Hematopoietic multipotent progenitor cell treated with erythropoietin and hydrocortisone succinate and interleukin-3 and kit ligand, for 8 days (in vitro differentiated cells): ENCODE measurements around the gene ADAMTS2.

ENCODE experiments used
- DNase-seq: peaks from one replicate; pipeline ENCODE4 v3.0.0-alpha.2; 2015

ADAMTS2 gene

DNA sequence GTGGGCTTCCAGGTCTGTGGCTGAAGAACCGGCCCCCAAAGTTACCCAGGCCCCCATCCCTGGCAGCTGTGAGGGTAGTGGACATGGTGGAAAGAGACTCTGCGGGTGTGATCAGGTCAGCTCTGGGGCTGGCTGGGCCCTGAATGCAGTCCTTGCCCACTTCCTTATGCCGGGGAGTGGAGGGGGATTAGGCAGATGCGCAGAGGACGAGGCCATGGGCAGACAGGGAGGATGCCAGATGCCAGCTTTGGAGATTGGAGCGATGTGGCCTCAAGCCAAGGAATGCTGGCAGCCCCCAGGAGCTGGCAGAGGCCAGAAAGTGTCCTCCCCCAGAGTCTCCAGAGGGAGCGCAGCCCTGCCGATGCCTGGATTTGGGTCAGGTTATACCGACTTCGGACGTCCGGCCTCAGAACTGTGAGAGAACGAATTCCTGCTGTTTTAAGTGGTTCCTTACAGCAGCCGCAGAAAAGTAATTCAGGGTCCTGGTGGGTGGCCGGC is 69.8 kb downstream of the ADAMTS2 start:
- DNase-seq, result no peak

DNA sequence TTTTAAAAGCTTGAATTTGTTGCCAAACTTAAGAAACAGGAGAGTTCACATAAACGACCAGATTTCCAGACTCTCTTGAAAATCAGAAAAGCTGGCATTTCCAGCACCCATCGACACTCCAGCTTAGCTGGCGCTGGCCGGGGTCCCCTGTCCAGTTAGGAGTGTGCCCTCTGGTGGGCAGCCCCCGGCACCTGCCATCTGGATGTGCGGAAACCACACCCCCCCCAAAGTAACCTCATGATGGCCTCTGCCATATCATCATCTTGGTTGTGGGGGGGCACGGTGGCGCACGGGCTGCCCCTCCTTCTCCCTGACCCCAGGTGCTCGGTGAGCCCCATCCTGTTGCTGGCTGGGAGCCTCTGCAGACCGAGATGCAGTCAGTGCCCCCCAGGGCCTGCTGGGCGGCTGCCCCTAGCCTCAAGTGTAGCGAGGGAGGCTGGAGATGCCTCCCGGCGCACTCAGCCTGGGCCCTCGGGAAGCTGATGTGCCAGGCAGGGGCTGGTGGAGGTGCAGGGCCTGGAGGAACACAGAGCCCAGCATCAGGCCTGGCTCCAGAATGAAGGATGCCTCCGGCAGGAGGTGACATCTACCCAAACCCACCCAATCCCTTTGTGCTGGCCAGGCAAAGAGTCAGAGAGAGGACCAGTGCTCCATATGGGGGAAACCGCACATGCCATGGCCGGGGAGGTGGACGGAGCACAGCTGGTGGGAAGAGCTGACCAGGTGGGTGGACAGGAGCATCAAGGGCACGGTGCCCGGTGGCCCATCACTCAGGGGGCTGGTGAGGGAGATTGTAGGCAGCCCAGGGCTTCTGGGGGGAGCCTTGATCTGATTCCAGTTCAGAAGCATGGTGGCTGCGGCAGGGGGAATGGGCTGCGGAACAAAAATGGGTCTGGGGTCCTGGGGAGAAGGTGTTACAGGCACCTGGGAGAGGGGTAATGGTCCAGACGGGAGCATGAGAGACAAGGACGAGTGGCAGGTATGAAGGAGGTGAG is 70.6 kb downstream of the ADAMTS2 start:
- no peak for DNase-seq

GRCh38 chr5:179273441-179274145 is 71.7 kb downstream of the ADAMTS2 start:
- DNase-seq, result no peak

GRCh38 chr5:179273073-179273435 is 72.2 kb downstream of the ADAMTS2 start:
- DNase-seq, result no peak

DNA sequence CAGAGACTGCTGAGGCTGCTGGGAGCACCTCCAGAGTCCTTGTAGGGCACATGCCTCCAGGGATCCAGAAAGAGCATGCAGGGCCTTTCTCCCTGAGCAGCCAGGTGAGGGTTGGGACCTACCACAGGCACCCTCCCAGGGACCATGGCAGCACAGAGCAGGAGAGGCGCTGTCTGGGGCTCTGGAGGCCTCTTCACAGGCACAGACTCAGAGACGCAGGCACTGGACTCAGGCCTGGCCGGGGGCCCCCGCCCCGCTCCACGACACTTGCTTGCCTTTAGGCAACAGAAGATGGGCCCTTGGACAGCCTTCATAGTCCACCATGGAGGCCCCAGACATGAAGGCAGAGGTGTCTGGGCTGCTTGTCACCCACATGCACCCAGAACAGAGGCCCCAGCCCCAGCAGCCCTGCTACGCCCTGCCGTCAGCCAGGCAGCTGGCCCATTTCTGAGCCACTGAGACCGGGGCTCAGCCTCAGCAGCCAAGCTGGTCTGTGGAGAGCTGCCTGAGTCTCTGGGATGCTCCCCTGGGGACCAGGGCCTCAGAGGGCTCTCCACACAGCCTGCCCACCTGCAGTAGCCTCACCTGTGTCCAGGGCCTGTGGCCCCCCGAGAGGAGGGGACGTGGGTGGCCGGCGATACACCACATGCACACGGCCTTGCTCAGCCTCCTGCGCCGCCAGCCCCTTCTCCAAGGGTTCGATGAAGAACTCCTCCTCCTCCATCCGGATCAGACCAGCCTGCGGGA is 72.8 kb downstream of the ADAMTS2 start:
- DNase-seq, result no peak

GRCh38 chr5:179271821-179272325 is 73.4 kb downstream of the ADAMTS2 start:
- no peak for DNase-seq

DNA sequence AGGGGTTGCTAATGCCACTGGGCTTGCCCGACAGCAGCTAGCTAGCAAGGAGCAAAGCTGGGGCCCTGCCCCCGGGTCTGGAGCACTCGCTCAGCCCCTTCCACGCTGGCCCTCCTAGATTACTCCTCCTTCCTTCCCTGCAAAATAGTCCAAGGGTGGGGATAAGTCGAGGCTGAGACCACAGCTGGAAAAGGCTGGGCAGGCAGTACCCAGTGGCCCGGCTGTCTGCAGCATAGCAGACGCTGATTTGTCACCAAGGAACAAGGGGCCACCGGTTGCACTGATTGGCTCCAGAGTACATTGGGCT is 73.9 kb downstream of the ADAMTS2 start:
- no peak for DNase-seq

DNA sequence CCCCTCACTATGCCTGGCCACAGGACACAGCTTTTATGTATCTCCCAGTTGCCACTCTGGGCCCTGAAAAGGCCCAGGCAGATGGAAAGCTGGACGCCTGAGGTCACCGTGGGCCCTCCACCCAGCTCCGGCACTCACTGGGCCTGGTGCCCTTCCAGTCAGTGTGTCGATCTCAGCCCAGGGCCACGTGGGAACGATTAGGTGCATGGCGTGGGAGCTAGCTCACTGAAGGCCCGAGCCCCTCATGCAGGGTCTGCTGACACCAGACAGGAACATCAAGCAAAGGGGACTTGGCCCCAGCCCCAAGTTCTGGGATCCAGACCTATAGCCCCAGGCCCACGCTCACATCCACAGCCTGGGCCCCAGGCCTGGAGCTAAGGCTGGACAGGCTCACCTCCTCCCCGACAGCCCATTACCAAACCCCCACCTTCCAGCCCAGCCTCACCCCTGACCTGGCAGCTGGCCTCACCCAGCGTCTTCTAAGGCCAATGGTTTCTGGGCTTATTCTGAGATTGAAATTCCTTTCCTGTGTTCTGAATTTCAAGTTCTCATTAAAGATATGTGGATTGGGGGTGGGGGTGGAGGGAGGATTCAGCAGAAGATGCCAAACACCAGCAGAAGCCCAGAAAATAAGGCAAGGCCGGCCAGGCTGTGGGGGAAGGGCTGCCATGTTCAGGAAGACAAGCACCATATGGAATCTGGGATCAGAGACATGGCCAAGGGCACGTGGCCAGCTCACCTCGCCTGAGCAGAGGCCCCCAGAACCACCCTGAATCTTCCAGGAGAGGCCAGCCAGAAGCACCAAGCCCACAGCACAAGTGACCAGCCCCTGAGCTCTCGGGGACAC is 74.5 kb downstream of the ADAMTS2 start:
- DNase-seq, result no peak

DNA sequence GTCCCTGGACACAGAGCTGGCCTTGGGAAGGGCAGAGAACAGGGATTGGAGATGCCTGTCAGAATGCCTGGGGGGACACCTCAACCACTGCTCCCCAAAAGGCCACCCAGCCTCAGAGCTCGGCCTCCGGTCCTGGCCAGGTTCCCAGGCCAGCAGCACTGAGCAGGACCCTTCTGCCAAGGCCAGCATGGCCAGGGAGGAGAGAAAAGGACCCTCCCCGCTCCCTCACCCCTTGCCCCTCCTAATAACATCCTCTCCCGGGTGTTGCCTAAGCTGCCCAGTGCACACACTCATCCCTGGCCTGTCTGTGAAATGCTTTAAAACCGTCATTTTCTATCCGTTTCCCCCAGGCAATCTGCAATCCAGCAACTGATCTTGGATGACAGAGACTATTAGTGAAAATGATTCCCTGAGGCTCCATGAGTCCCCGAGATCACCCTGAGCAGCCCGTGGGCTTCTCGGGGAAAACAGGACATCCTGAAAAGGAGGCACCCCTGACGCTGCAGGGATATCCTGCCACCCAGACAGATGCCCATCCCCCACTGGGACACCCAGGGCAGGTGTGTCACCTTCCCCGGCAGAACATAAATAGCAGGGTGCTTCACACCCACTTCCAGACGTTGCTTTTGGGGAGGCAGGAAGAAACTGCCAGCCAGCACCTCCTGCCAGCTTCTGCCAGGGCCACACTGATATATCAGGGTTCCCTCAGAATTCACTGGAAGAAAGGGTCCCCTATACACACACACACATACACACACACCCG is 75.3 kb downstream of the ADAMTS2 start:
- no peak for DNase-seq

GRCh38 chr5:179268966-179269693 is 76.1 kb downstream of the ADAMTS2 start:
- DNase-seq, result no peak

DNA sequence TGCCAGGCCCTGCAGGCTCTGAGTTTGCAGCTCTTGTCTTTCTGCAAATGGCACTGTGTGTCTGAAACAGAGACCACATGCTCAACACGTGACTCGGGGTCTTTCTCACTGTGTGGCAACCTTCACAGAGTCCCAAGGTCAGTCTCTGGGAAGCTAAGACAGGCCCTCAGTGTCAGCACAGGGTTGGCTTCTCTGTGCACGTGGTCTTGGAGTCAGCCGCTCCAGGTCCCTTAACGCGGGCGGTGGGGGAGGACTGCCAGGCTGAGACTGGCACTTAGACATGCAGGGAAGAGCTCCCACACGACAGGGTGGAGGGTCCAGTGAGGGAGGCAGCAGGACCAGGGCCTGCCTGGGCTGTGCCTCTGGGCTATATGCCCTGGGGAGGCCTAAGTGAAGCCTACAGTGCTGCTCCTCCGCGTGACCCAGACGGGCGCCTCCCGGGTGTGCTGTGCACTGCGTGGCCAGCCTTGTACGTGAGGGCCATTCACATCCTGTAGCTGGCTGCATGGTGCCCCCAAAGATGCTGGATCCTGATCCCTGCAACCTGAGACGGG is 76.8 kb downstream of the ADAMTS2 start:
- no peak for DNase-seq

GRCh38 chr5:179267671-179268083 is 77.6 kb downstream of the ADAMTS2 start:
- no peak for DNase-seq

- no peak for DNase-seq
Observed at GRCh38 chr5:179267071-179267670, 78.1 kb downstream of the ADAMTS2 start.

GRCh38 chr5:179266291-179267070 is 78.8 kb downstream of the ADAMTS2 start:
- no peak for DNase-seq

- DNase-seq, result no peak
Observed at GRCh38 chr5:179265514-179266290, 79.6 kb downstream of the ADAMTS2 start.

- DNase-seq, result no peak
Observed at GRCh38 chr5:179264783-179265513, 80.3 kb downstream of the ADAMTS2 start.

DNA sequence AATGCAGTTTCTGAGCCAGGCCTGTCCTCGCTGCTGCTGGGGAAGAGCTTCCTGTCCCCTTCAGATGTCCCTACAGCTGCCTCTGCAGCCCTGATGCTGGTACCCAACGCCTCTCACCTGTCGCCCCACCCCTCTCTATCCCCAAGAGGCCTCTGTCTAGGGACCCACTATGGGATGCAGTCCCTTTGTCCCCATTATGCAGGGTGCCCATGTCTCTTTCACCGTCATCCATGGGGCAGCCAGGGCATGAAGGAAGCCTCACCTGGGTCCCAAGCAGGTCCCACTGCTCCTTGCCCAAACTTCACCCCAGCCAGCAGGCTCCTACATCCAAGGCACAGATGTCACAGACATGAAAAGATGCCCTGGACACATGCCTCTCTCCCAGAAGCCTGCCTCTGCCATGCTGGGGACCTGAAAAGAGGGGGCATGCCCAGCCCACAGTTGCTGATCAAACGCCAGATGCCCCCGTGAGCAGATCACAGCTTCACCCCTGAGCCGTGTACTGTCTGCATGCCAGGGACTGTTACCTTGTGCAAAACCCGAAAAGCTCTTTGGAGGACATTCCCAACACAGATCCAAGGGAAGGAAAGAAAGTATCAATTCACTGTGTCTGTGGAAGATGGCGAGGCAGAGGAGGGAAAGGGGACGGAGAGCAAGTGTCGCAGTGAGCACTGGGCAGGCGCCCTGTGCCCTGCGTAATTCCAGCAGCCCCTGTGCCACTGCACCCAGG is 81.0 kb downstream of the ADAMTS2 start:
- DNase-seq, result no peak
